Measurements from ENCODE around the gene PBX3.

Gene PBX3

GRCh38 chr9:125959951-125960619 lies 212.9 kb downstream of the PBX3 start:
- TF ChIP-seq, protein P1, sequence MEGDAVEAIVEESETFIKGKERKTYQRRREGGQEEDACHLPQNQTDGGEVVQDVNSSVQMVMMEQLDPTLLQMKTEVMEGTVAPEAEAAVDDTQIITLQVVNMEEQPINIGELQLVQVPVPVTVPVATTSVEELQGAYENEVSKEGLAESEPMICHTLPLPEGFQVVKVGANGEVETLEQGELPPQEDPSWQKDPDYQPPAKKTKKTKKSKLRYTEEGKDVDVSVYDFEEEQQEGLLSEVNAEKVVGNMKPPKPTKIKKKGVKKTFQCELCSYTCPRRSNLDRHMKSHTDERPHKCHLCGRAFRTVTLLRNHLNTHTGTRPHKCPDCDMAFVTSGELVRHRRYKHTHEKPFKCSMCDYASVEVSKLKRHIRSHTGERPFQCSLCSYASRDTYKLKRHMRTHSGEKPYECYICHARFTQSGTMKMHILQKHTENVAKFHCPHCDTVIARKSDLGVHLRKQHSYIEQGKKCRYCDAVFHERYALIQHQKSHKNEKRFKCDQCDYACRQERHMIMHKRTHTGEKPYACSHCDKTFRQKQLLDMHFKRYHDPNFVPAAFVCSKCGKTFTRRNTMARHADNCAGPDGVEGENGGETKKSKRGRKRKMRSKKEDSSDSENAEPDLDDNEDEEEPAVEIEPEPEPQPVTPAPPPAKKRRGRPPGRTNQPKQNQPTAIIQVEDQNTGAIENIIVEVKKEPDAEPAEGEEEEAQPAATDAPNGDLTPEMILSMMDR (IDR thresholded peaks at IDR 0.05), result no peak

DNA sequence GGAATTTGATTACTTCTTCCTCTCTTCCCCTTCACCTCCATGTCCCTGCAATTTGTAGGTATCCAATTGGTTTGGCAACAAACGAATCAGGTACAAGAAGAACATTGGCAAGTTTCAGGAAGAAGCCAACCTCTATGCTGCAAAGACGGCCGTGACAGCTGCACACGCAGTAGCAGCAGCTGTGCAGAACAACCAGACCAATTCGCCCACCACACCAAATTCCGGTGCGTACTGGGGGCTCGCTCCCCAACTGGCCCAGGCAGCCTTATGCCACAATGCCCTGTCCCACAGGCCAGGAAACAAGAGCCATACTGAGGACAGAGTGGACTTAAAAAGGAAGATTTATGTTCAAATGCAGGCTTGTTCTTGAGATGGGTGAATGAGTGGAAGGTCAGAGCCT lies 213.5 kb downstream of the PBX3 start:
- TF ChIP-seq, protein P1 (IDR thresholded peaks at IDR 0.05), result no peak

- TF ChIP-seq, protein P1 (IDR thresholded peaks at IDR 0.05), result no peak
Observed at GRCh38 chr9:125961072-125961471, 213.9 kb downstream of the PBX3 start.

DNA sequence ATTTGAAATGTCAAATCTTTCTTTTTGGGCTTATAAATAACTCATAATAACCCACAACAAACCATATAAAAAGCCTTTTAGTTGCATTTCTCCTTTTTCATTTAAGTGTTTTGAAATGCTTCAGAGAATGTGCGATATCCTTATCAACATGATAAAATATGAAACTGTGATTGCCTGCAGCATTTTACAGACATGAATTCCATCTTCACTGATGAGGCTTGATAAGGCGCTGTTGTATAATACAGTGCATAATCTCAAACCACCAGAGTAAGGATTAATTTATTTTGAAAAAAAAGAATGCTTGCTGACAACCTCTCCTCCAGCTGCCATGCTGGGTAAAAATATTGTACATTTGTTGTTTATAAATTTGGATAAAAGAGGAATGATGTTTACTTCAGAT lies 216.8 kb downstream of the PBX3 start:
- TF ChIP-seq, protein P1 (IDR thresholded peaks at IDR 0.05), result no peak

GRCh38 chr9:125964702-125965225 lies 217.6 kb downstream of the PBX3 start:
- TF ChIP-seq, protein P1 (IDR thresholded peaks at IDR 0.05), result no peak

DNA sequence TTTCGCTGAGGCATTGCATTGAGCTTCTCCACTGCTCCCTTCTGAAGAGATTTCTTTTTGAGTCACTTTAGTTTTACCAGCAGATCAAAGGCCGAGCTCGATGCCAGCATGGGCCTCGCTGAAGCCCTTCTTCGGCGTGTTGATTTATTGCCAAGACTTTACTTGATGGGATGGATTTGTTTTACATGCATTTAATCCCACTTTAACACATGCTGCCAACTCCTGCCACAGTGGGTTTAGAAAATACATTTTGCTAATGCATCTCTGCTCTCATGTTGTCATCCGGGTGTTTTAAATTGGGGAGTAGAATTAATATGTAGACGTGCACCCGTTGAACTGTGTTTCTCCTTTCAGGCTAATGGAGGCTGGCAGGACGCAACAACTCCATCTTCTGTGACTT lies 218.3 kb downstream of the PBX3 start:
- TF ChIP-seq, protein P1 (IDR thresholded peaks at IDR 0.05), result no peak

- TF ChIP-seq, protein P1 (IDR thresholded peaks at IDR 0.05), result no peak
Observed at GRCh38 chr9:125966466-125966865, 219.3 kb downstream of the PBX3 start.

Measured in LNCAP (cell line).